Vagina (tissue), 2 donors: ENCODE measurements around the gene SNORC.

ENCODE experiments used
- POLR2A ChIP-seq, 2 donors: fragments of 450-650 bp; IDR thresholded peaks; one replicate each; pipeline ENCODE4 v1.6.1; 2017; ENCODE audit warnings: antibody characterized with exemption in 2 of 2, mild to moderate bottlenecking in 2 of 2, moderate library complexity in 2 of 2
- POLR2AphosphoS5 ChIP-seq, 2 donors: sonication (generic); formaldehyde crosslinking; IDR thresholded peaks; one replicate each; pipeline ENCODE4 v1.9.0; 2017; ENCODE audit warnings: antibody characterized with exemption in 2 of 2, mild to moderate bottlenecking in 2 of 2, low read depth in 1 of 2; ENCODE audit not compliant: insufficient read depth in 1 of 2
- TF ChIP-seq, protein P1 (sequence below), 3 experiments: fragments of 450-650 bp in 2 of 3; fragments of 200-600 bp in 1 of 3; sonication (generic) in 1 of 3; IDR thresholded peaks; one replicate each; pipeline ENCODE4 v1.5.1; 2017 to 2019; ENCODE audit warnings: antibody characterized with exemption in 3 of 3, mild to moderate bottlenecking in 2 of 3, moderate library complexity in 2 of 3

- TF ChIP-seq, protein P1, sequence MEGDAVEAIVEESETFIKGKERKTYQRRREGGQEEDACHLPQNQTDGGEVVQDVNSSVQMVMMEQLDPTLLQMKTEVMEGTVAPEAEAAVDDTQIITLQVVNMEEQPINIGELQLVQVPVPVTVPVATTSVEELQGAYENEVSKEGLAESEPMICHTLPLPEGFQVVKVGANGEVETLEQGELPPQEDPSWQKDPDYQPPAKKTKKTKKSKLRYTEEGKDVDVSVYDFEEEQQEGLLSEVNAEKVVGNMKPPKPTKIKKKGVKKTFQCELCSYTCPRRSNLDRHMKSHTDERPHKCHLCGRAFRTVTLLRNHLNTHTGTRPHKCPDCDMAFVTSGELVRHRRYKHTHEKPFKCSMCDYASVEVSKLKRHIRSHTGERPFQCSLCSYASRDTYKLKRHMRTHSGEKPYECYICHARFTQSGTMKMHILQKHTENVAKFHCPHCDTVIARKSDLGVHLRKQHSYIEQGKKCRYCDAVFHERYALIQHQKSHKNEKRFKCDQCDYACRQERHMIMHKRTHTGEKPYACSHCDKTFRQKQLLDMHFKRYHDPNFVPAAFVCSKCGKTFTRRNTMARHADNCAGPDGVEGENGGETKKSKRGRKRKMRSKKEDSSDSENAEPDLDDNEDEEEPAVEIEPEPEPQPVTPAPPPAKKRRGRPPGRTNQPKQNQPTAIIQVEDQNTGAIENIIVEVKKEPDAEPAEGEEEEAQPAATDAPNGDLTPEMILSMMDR (IDR thresholded peaks at IDR 0.05) = no peak
- no peak for TF ChIP-seq POLR2A (IDR thresholded peaks at IDR 0.05)
- no peak for TF ChIP-seq POLR2AphosphoS5 (IDR thresholded peaks at IDR 0.05; ENCODE audit: insufficient read depth in 1 of 2, low read depth in 1 of 2)
Observed at GRCh38 chr2:232873292-232873908, 3.3 kb downstream of the SNORC start.
